Sciatic nerve (tissue), 2 donors: Measurements from ENCODE around the gene RUSC2. TPM values are rescaled to one million over a fixed set of nuclear protein-coding genes. Genes with fewer than 3 reads are reported as not detected.
"Not testable (repeated sequence)": the region's sequence is repeated elsewhere in the genome, so short reads cannot be mapped to it uniquely, and the experiment has no call there.

Source experiments
- ATAC-seq: fragments of 200-7000 bp; cut with Tn5 transposase; one replicate; pipeline ENCODE4 v1.9.1; 2020; ENCODE audit warnings: mild to moderate bottlenecking, moderate library complexity
- DNase-seq: peaks from one replicate; pipeline ENCODE4 v3.0.0-alpha.2; 2020; ENCODE audit warnings: low spot score
- intact Hi-C: fragments of 100-400 bp; cut with DNase I; formaldehyde crosslinking; loops from one replicate; pipeline ENCODE4 v1.14.2; 2022
- total RNA-seq: library from RNA; stranded (reverse); fragmentation: NEBNext Ultra II Directional; extraction: Animal tissue kit (Norgen Biotek cat#: 25700); gene quantifications from one replicate; pipeline ENCODE4 v1.2.1, GENCODE V29; 2021
- donor health status: DM: no; HTN: no; CAD: no.
- donor health status: DM: no; HTN: no; CAD: no.

RUSC2 gene
- total RNA-seq, 1 donor from 2014 or later: 45.7 TPM

DNA sequence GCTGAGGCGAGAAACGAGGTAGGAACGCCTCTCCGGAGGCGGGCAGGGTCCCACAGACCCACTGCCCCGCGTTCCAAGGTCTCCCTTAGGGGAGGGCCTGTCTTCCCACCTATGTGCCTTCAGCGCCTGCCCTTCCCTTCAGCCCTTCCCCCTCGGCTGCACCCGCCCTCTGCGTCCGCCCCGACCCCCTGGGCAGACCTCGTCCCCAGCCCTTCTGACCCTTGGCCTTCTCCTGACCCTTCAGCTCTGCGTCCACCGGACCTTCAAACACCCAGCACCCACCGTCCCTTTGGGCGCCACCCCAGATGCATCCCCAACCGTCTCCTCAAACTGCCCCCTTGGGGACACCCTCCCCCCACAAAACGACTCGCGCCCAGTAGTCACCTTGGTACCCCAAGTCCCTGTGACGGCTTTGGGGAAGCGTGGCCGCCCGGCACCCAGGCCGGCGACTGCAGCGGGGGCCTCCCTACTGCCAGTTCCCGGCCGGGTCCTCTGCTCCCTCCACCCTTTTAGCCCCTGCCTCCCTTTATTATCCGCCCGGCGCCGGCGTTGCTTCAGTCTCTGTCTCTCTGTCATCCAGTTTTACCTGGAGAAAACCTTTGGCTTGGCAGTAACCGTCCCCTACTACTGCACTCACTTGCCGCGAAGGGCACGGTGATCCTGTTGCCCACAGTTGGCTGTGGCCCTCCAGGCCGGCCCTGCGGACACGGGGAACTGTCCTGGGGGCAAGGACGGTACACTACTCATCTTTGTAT lies 421 bp downstream of the RUSC2 start:
- intact Hi-C loops: no loop called here
- peak; percentile 51 for ATAC-seq
- peak; percentile 76 for DNase-seq

DNA sequence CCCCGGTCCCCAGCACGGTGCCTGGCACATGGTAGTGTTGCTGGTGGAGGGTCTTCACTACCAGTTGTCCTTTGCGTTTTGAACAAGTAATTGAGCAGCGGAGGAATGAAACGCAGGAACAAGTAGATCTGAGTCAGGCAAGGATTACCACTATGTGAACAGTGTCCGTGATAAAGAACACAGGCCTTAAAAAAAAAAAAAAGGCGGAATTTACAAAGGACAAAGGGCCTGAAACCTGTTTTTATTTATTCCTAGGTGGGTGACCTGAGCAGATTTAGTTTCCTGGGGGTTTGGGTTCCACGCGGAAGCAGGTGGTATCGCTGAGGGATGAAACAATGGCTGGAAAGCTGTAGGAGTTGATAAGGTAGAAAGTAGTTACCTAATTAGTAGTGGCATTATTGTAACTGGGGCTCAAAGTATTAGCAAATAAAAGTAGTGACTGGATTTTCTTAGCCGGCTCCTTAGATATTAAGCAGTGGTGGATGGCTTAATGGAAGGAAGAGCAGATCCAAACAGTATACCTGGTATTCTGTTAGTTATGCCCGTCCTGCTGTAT lies 1.1 kb downstream of the RUSC2 start:
- ATAC-seq (peak; percentile 6), DNase-seq (no peak)
- intact Hi-C loops: no loop called here

- DNase-seq, intact Hi-C loops, ATAC-seq: not testable (repeated sequence)
Measured at GRCh38 chr9:35493119-35493518, 3.2 kb downstream of the RUSC2 start.

GRCh38 chr9:35495984-35496383 lies 6.1 kb downstream of the RUSC2 start:
- intact Hi-C loops: no loop called here
- ATAC-seq (no peak), DNase-seq (no peak)

- peak; percentile 20 for ATAC-seq
- not testable (repeated sequence) for DNase-seq
Measured at GRCh38 chr9:35498245-35498644, 8.3 kb downstream of the RUSC2 start.

GRCh38 chr9:35499029-35499700 lies 9.3 kb downstream of the RUSC2 start:
- no peak for ATAC-seq
- no peak for DNase-seq
- intact Hi-C loops: no loop called here

More at GRCh38 chr9:35498245-35498644, 8.3 kb downstream of the RUSC2 start:
- intact Hi-C loops: not testable (repeated sequence)

GRCh38 chr9:35499701-35500030 lies 9.8 kb downstream of the RUSC2 start:
- intact Hi-C loops: no loop called here
- DNase-seq (no peak), ATAC-seq (no peak)

- no peak for DNase-seq
- no peak for ATAC-seq
- intact Hi-C loops: no loop called here
Measured at GRCh38 chr9:35500130-35500748, 10.3 kb downstream of the RUSC2 start.

GRCh38 chr9:35501946-35502345 lies 12.0 kb downstream of the RUSC2 start:
- intact Hi-C loops: no loop called here
- DNase-seq (no peak), ATAC-seq (no peak)

DNA sequence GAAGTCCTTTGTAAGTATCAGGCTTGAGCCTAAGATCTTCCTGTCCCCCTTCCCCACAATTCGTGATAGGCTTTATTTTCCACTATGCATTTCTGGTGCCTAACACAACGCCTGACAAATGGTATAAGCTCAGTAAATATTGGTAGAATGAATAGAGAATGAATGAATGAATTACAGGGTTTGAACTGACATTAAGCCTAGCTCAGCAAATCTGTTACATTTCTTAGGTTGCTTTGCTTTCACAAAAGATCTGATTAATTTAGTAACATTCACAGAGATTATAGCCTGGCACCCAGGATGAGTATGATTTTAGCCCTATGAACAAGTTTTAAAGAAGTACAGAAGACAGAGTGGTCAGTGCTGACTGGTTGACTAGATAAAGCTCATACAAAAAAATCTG lies 16.4 kb downstream of the RUSC2 start:
- ATAC-seq (no peak), DNase-seq (no peak)
- intact Hi-C loops: no loop called here

DNA sequence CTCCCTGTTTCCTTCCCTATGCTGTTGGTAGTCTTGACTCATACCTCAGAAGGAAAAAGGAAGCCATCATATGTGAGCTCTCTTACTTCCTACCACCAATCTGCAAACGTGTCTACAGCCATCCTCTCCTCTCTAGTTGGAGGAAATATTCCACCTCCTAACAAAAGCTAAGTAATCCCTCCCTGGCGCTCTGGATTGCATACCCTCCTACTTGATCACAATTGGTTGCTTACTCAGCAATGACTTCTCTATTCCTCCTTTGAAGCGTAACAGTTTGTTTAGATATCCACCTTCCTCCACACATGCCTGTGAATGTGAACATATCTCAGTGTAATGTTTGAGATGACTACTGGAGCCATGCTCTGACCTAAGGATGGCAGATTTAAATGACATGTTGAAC lies 18.2 kb downstream of the RUSC2 start:
- DNase-seq (no peak), ATAC-seq (no peak)
- intact Hi-C loops: no loop called here

DNA sequence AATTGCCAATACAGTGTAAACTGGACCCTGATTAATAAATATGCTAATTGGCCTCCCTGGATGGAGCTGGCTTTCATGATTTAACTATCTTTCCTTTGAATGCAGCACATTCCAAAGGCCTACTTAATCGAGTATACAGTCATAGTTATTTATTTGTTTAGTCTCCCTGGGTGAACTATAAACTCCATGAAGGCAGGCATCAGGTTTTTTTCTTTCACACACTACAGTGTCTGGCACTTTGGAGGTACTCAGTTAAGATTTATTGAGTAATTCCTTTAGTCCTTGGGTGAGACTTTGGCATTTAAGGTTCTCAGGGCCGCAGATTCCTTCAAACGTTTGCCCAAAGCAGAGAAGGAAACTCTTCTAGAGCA lies 20.5 kb downstream of the RUSC2 start:
- ATAC-seq (no peak), DNase-seq (no peak)
- intact Hi-C loops: no loop called here

DNA sequence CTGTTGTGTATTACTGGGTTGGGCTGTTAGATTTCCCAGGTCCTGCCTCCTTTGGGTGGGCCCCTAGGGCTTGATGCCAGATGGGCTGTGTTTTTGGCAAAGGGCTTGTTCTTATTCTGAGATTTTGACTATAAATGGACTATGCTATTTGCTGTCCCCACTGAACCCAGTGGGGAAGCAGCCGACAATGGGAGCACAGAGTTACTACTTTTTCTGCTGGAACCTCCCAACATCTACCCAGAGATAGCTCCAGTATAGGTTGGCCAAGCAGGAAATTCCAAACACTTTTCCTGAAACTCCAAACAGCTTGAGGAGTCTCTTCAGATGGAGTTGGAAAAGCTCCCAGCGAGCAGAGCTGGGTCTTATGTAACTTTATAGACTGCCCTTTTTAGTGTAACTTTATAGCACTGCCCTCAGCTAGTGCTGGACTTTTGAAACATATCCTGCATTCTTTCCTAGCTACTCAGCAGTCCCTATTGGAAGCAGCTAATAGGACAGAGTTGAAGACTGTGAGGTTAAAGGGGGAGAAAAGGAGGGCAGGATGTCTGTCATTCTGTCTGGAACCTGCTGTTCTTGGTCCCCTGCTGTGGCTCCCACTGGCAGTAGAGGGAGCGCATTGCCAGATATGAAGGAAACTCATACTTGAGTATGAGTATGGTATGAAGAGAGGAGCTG lies 21.0 kb downstream of the RUSC2 start:
- DNase-seq (peak; percentile 89), ATAC-seq (peak; percentile 96)
- intact Hi-C loops: no loop called here

DNA sequence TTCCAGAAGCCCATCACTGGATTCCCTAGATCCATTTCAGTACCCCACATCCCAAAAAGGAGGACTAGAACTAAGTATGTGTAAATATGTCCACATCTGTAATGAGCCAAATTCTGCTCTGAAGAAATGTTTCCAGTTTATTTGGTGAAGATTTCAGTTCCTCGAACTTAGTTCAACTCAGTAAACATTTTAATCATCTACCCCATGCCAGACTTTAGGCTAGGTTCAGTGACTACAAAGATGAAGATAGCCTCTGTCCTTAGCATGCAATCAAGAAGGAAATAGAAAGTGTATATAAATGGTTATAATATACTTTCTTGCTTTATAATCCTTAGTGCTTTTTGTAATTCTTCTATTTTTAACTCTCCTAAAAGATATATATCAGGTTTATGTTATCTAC lies 21.5 kb downstream of the RUSC2 start:
- DNase-seq (no peak), ATAC-seq (no peak)
- intact Hi-C loops: no loop called here

DNA sequence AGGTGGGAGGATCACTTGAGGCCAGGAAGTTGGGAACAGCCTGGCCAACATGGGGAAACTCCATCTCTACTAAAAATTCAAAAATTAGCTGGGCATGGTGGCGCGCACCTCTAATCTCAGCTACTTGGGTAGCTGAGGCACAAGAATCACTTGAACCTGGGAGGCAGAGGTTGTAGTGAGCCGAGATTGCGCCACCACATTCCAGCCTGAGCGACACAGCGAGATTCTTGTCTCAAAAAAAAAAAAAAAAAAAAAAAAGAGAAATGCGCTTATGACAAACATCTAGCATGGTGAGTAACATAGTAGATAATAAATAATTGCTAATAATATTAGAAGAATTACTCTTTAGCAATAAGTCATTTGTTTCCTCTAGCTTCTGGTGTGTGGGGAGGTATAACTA lies 25.9 kb downstream of the RUSC2 start:
- intact Hi-C loops: loop anchor here (5.0 kb wide), 1 partner anchor 1348 kb away; no protein-coding TSS in a partner anchor
- DNase-seq (no peak), ATAC-seq (no peak)

DNA sequence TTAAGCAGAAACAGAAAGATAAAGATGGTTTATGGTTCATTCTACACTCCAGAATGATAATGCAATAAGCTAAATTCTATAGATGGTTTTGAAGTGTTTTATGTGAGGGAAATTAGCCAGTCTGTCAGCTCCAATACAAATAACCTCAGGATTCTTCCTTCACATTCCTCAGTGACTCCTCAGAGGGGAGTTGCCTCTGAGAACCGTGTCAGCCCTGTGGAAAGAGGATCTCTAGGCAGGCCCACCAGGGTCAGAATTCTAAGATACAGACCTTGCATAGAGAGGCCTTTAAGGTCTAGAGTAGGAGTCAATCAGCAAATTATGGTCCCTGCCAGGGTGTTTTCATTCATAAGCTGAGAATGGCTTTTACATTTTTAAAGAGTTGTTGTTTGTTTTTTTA lies 26.6 kb downstream of the RUSC2 start:
- ATAC-seq: peak; percentile 55
- intact Hi-C loops: loop anchor here (5.0 kb wide), 1 partner anchor 1349 kb away; no protein-coding TSS in a partner anchor
- no peak for DNase-seq

GRCh38 chr9:35517131-35517530 lies 27.2 kb downstream of the RUSC2 start:
- DNase-seq (no peak), ATAC-seq (peak; percentile 82)
- intact Hi-C loops: loop anchor here (5.0 kb wide), 1 partner anchor 1350 kb away; no protein-coding TSS in a partner anchor

- intact Hi-C loops: loop anchor here (5.0 kb wide), 1 partner anchor 1350 kb away; no protein-coding TSS in a partner anchor
- ATAC-seq: no peak
Measured at GRCh38 chr9:35517552-35518224, 27.8 kb downstream of the RUSC2 start.

More at GRCh38 chr9:35517552-35518224, 27.8 kb downstream of the RUSC2 start:
- DNase-seq: no peak
